ENCODE data around the gene NWD2. TPM values are rescaled to one million over a fixed set of nuclear protein-coding genes. Genes with fewer than 3 reads are reported as not detected.

NWD2 gene
- total RNA-seq, 2 experiments from 2014 or later: not detected

DNA sequence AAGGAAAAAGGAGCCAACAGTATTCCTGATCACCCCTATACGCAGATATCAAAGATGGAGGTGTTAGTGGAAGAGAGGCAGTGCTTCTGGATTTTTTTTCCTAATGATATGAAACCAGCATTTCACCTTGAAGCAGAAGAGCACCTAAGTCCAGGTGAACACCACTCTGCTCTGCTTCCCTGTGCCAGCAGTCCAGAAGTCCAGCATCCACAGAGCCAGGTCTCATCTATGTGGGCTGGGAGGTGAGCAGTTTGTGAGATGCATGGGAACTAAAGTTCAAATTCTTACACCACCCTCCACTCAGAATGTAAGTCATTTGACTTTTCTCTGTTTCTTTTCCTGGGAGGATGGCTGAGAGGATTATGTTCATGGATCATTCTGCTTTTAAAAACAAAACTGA lies 239.1 kb downstream of the NWD2 start:
- intact Hi-C loops (cut with DNase I, micrococcal nuclease): no loop called here
- DNase-seq: no peak
- H3K27me3 ChIP-seq (ENCODE audit: control insufficient read depth in 1 of 2, insufficient read depth in 2 of 2, low read length in 2 of 2): no peaks in the 10 kb centered on the region
- Mint-ChIP-seq H3K36me3 (ENCODE audit: low read depth) (no peaks in the 10 kb centered on the region), H3K4me3 (no peak overlapping the region), H3K27me3 (peaks cover 38% of the 10 kb centered on the region), H3K4me1 (ENCODE audit: low read depth) (no peaks in the 10 kb centered on the region), H3K27ac (no peak overlapping the region), H3K9me3 (no peaks in the 10 kb centered on the region)
- ChIA-PET CTCF (no interaction called here), POLR2A (no interaction called here)
- H3K4me3 ChIP-seq (ENCODE audit: low read length): no peak overlapping the region
- ATAC-seq (ENCODE audit: poor library complexity): no peak
- H3K27ac ChIP-seq (ENCODE audit: low read depth in 1 of 2, low read length in 2 of 2): no peak overlapping the region
- H3K36me3 ChIP-seq (ENCODE audit: insufficient read depth, low read length): no peaks in the 10 kb centered on the region
- TF ChIP-seq, protein P1, sequence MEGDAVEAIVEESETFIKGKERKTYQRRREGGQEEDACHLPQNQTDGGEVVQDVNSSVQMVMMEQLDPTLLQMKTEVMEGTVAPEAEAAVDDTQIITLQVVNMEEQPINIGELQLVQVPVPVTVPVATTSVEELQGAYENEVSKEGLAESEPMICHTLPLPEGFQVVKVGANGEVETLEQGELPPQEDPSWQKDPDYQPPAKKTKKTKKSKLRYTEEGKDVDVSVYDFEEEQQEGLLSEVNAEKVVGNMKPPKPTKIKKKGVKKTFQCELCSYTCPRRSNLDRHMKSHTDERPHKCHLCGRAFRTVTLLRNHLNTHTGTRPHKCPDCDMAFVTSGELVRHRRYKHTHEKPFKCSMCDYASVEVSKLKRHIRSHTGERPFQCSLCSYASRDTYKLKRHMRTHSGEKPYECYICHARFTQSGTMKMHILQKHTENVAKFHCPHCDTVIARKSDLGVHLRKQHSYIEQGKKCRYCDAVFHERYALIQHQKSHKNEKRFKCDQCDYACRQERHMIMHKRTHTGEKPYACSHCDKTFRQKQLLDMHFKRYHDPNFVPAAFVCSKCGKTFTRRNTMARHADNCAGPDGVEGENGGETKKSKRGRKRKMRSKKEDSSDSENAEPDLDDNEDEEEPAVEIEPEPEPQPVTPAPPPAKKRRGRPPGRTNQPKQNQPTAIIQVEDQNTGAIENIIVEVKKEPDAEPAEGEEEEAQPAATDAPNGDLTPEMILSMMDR (IDR thresholded peaks at IDR 0.05): no peak
- H3K4me1 ChIP-seq (ENCODE audit: insufficient read depth, low read length): no peaks in the 10 kb centered on the region
- peaks cover 0 to 5% of the 10 kb centered on the region in 2 experiments for H3K9me3 ChIP-seq (ENCODE audit: control insufficient read depth in 1 of 2, insufficient read depth in 1 of 2, low read length in 2 of 2)

DNA sequence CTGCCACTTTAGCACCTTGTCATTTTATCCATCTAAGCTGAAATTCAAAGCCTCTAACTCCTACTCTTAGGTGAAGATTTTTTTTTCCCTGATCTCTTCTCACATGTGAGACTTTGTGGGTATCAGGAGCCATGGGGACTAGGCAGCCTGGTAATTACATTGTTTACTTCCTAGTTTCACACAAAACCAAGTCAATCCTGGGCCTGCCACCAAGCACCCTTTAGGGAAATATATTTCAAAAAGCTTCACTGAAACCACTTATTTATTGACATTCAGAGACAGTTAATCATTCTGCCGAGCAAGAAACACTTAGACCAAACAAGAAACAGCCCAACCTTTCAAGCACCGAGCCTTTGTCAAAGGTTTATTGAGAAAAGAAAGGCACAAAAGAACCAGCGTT lies 241.6 kb downstream of the NWD2 start:
- Mint-ChIP-seq H3K4me3 (no peak overlapping the region), H3K27ac (no peak overlapping the region), H3K27me3 (peaks cover 30% of the 10 kb centered on the region), H3K36me3 (ENCODE audit: low read depth) (no peaks in the 10 kb centered on the region), H3K9me3 (no peaks in the 10 kb centered on the region), H3K4me1 (ENCODE audit: low read depth) (no peaks in the 10 kb centered on the region)
- DNase-seq: no peak
- H3K4me1 ChIP-seq (ENCODE audit: insufficient read depth, low read length): no peaks in the 10 kb centered on the region
- no peak overlapping the region for H3K27ac ChIP-seq (ENCODE audit: low read depth in 1 of 2, low read length in 2 of 2)
- H3K27me3 ChIP-seq (ENCODE audit: control insufficient read depth in 1 of 2, insufficient read depth in 2 of 2, low read length in 2 of 2): no peaks in the 10 kb centered on the region
- no peaks in the 10 kb centered on the region for H3K36me3 ChIP-seq (ENCODE audit: insufficient read depth, low read length)
- H3K4me3 ChIP-seq (ENCODE audit: low read length): no peak overlapping the region
- ChIA-PET CTCF (no interaction called here), POLR2A (no interaction called here)
- TF ChIP-seq, protein P1 (IDR thresholded peaks at IDR 0.05): no peak
- no peak for ATAC-seq (ENCODE audit: poor library complexity)
- intact Hi-C loops (cut with DNase I, micrococcal nuclease): no loop called here
- no peaks in the 10 kb centered on the region for H3K9me3 ChIP-seq (ENCODE audit: control insufficient read depth in 1 of 2, insufficient read depth in 1 of 2, low read length in 2 of 2)

DNA sequence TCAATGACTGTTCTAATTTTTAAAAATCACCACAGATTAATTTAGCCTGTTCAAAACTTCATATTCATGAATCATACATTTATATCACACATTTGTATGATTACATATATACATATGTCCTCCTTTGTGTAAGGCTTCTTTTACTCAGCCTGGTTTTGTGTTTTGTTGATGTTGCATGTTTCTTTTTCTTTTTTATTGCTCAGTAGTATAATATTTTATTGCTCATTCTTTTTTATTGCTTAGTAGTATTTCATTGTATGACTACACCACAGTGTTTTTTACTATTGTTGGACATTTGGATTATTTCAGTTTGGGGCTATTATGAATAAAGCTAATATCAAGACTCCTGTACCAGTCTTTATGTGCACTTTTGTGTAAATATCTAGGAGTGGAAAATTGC lies 243.1 kb downstream of the NWD2 start:
- ChIA-PET CTCF (no interaction called here), POLR2A (no interaction called here)
- H3K36me3 ChIP-seq (ENCODE audit: insufficient read depth, low read length): no peaks in the 10 kb centered on the region
- no peak overlapping the region for H3K4me3 ChIP-seq (ENCODE audit: low read length)
- ATAC-seq (ENCODE audit: poor library complexity) (no peak), DNase-seq (no peak)
- Mint-ChIP-seq H3K4me3 (no peak overlapping the region), H3K27me3 (peaks cover 21% of the 10 kb centered on the region), H3K36me3 (ENCODE audit: low read depth) (no peaks in the 10 kb centered on the region), H3K4me1 (ENCODE audit: low read depth) (no peaks in the 10 kb centered on the region), H3K27ac (no peak overlapping the region), H3K9me3 (no peaks in the 10 kb centered on the region)
- H3K27me3 ChIP-seq (ENCODE audit: control insufficient read depth in 1 of 2, insufficient read depth in 2 of 2, low read length in 2 of 2): peaks cover 0 to 6% of the 10 kb centered on the region in 2 experiments
- TF ChIP-seq, protein P1 (IDR thresholded peaks at IDR 0.05): no peak
- H3K27ac ChIP-seq (ENCODE audit: low read depth in 1 of 2, low read length in 2 of 2): no peak overlapping the region
- intact Hi-C loops (cut with DNase I, micrococcal nuclease): no loop called here
- no peaks in the 10 kb centered on the region for H3K4me1 ChIP-seq (ENCODE audit: insufficient read depth, low read length)
- H3K9me3 ChIP-seq (ENCODE audit: control insufficient read depth in 1 of 2, insufficient read depth in 1 of 2, low read length in 2 of 2): no peaks in the 10 kb centered on the region

All from CD4-positive, alpha-beta T cell (primary cell).